ENCODE results near the gene C9. TPM values are rescaled to one million over a fixed set of nuclear protein-coding genes. Genes with fewer than 3 reads are reported as not detected.
A peak's percentile ranks its signal among the peaks of the same experiment; 100 is the strongest.
"Not testable (repeated sequence)": the region's sequence is repeated elsewhere in the genome, so short reads cannot be mapped to it uniquely, and the experiment has no call there.

C9 gene
- total RNA-seq = not detected
- long read RNA-seq = 0 reads

GRCh38 chr5:39364367-39364766 lies at the start of gene C9:
C9 (minus strand) TSS chr5:39364495; CDS start chr5:39364464, 31 bp downstream.
- intact Hi-C loops (cut with DNase I, micrococcal nuclease) = no loop called here
- DNase-seq (no peak), ATAC-seq (no peak)

GRCh38 chr5:39413771-39414170 lies 49.5 kb upstream of the C9 start:
- ATAC-seq = no peak
- intact Hi-C loops (cut with DNase I, micrococcal nuclease) = no loop called here

GRCh38 chr5:39412721-39413394 lies 48.6 kb upstream of the C9 start:
- intact Hi-C loops (cut with DNase I, micrococcal nuclease) = no loop called here
- ATAC-seq (no peak), DNase-seq (no peak)

More at GRCh38 chr5:39413771-39414170, 49.5 kb upstream of the C9 start:
- DNase-seq = no peak

GRCh38 chr5:39411985-39412384 lies 47.7 kb upstream of the C9 start:
- ATAC-seq = no peak
- intact Hi-C loops (cut with DNase I, micrococcal nuclease) = no loop called here
- no peak for DNase-seq

- ATAC-seq = no peak
- intact Hi-C loops (cut with DNase I, micrococcal nuclease) = no loop called here
- DNase-seq = no peak
These were observed 46.8 kb upstream of the C9 start for GRCh38 chr5:39411061-39411460.

- DNase-seq = no peak
- intact Hi-C loops (cut with DNase I, micrococcal nuclease) = no loop called here
- ATAC-seq = no peak
These were observed 44.7 kb upstream of the C9 start for GRCh38 chr5:39409033-39409432.

- DNase-seq = no peak
- ATAC-seq = no peak
- intact Hi-C loops (cut with DNase I, micrococcal nuclease) = no loop called here
These were observed 41.0 kb upstream of the C9 start for GRCh38 chr5:39405083-39405843.

GRCh38 chr5:39403761-39404160 lies 39.5 kb upstream of the C9 start:
- ATAC-seq; DNase-seq; intact Hi-C loops (cut with DNase I, micrococcal nuclease): not testable (repeated sequence)

- ATAC-seq; intact Hi-C loops (cut with DNase I, micrococcal nuclease): not testable (repeated sequence)
These were observed 37.8 kb upstream of the C9 start for GRCh38 chr5:39402140-39402539.

GRCh38 chr5:39400713-39401578 lies 36.7 kb upstream of the C9 start:
- ATAC-seq (peak; percentile 69), DNase-seq (no peak)
- intact Hi-C loops (cut with DNase I, micrococcal nuclease) = no loop called here

More at GRCh38 chr5:39402140-39402539, 37.8 kb upstream of the C9 start:
- not testable (repeated sequence) for DNase-seq

- intact Hi-C loops (cut with DNase I, micrococcal nuclease) = no loop called here
- peak; percentile 83 for ATAC-seq
- no peak for DNase-seq
These were observed 35.1 kb upstream of the C9 start for GRCh38 chr5:39399135-39400036.

- DNase-seq = no peak
- intact Hi-C loops (cut with DNase I, micrococcal nuclease) = no loop called here
- peak; percentile 21 for ATAC-seq
These were observed 32.5 kb upstream of the C9 start for GRCh38 chr5:39396843-39397242.

- intact Hi-C loops (cut with DNase I, micrococcal nuclease) = no loop called here
- ATAC-seq = no peak
- DNase-seq = no peak
These were observed 31.2 kb upstream of the C9 start for GRCh38 chr5:39395521-39395920.

GRCh38 chr5:39394946-39395345 lies 30.7 kb upstream of the C9 start:
- ATAC-seq (no peak), DNase-seq (no peak)
- intact Hi-C loops (cut with DNase I, micrococcal nuclease) = no loop called here

- DNase-seq = no peak
- intact Hi-C loops (cut with DNase I, micrococcal nuclease) = no loop called here
- no peak for ATAC-seq
These were observed 26.6 kb upstream of the C9 start for GRCh38 chr5:39390945-39391344.

- ATAC-seq (no peak), DNase-seq (no peak)
- intact Hi-C loops (cut with DNase I, micrococcal nuclease) = no loop called here
These were observed 23.0 kb upstream of the C9 start for GRCh38 chr5:39387293-39387692.

GRCh38 chr5:39384271-39384670 lies 20.0 kb upstream of the C9 start:
- intact Hi-C loops (cut with DNase I, micrococcal nuclease) = no loop called here
- ATAC-seq (no peak), DNase-seq (no peak)

- intact Hi-C loops (cut with DNase I, micrococcal nuclease) = no loop called here
- DNase-seq = no peak
- no peak for ATAC-seq
These were observed 17.1 kb upstream of the C9 start for GRCh38 chr5:39381376-39381775.

Data from left colon (tissue), 2 donors.